NCI-H1436 (cell line): ENCODE data around the gene CHSY1.

Experiments used
- DNase-seq: peaks from one replicate; lab custom pipeline; 2025; lab: John Stamatoyannopoulos, UW

Gene CHSY1

GRCh38 chr15:101152914-101153313, 98.9 kb downstream of the CHSY1 start:
- DNase-seq, result no peak

- DNase-seq, result no peak
Measured at GRCh38 chr15:101151288-101151687, 100.6 kb downstream of the CHSY1 start.

- no peak for DNase-seq
Measured at GRCh38 chr15:101150723-101151040, 101.2 kb downstream of the CHSY1 start.

GRCh38 chr15:101149864-101150722, 101.8 kb downstream of the CHSY1 start:
- no peak for DNase-seq

- DNase-seq, result no peak
Measured at GRCh38 chr15:101148881-101149664, 102.8 kb downstream of the CHSY1 start.

GRCh38 chr15:101148166-101148880, 103.5 kb downstream of the CHSY1 start:
- no peak for DNase-seq

- DNase-seq, result no peak
Measured at GRCh38 chr15:101147181-101147580, 104.7 kb downstream of the CHSY1 start.

GRCh38 chr15:101146118-101146702, 105.6 kb downstream of the CHSY1 start:
- DNase-seq, result no peak

- DNase-seq, result no peak
Measured at GRCh38 chr15:101145362-101145761, 106.5 kb downstream of the CHSY1 start.

GRCh38 chr15:101143321-101143720, 108.5 kb downstream of the CHSY1 start:
- DNase-seq, result no peak

GRCh38 chr15:101142711-101143110, 109.1 kb downstream of the CHSY1 start:
- no peak for DNase-seq

GRCh38 chr15:101141926-101142527, 109.8 kb downstream of the CHSY1 start:
- no peak for DNase-seq

GRCh38 chr15:101140697-101141065, 111.2 kb downstream of the CHSY1 start:
- DNase-seq, result no peak

- DNase-seq, result no peak
Measured at GRCh38 chr15:101139986-101140696, 111.7 kb downstream of the CHSY1 start.

- DNase-seq, result no peak
Measured at GRCh38 chr15:101138913-101139880, 112.7 kb downstream of the CHSY1 start.

- DNase-seq, result no peak
Measured at GRCh38 chr15:101138086-101138660, 113.7 kb downstream of the CHSY1 start.

- no peak for DNase-seq
Measured at GRCh38 chr15:101137312-101137940, 114.4 kb downstream of the CHSY1 start.

GRCh38 chr15:101136381-101137268, 115.2 kb downstream of the CHSY1 start:
- no peak for DNase-seq
